Psoas muscle (tissue), 8 donors: ENCODE results near the gene EPB41L5. TPM values are rescaled to one million over a fixed set of nuclear protein-coding genes. Genes with fewer than 3 reads are reported as not detected.

Source experiments
- ATAC-seq, 4 donors: fragments of 200-7000 bp; cut with Tn5 transposase; one replicate each; pipeline ENCODE4 v1.9.1; 2020; ENCODE audit warnings: moderate library complexity in 3 of 4, mild to moderate bottlenecking in 2 of 4
- DNase-seq, 2 donors: peaks; one replicate each; pipeline ENCODE4 v3.0.0-alpha.2; 2020
- H3K27ac ChIP-seq: fragments of 200-600 bp; one replicate; pipeline ENCODE4 v1.8.0; 2022
- H3K27me3 ChIP-seq, 3 donors: fragments of 200-600 bp in 1 of 3; one replicate each; pipeline versions ENCODE4 v1.6.1 to v1.8.0; 2013 to 2022; ENCODE audit warnings: low read length in 2 of 3, mild to moderate bottlenecking in 2 of 3, moderate library complexity in 1 of 3; ENCODE audit not compliant: insufficient read depth in 3 of 3
- H3K36me3 ChIP-seq, 2 donors: fragments of 200-600 bp in 1 of 2; one replicate each; pipeline versions ENCODE4 v1.6.1 to v1.8.0; 2013 to 2022; ENCODE audit warnings: low read depth in 1 of 2, mild to moderate bottlenecking in 1 of 2, moderate library complexity in 1 of 2; ENCODE audit not compliant: insufficient read depth in 1 of 2
- H3K4me1 ChIP-seq: fragments of 200-600 bp; one replicate; pipeline ENCODE4 v1.8.0; 2022
- H3K4me3 ChIP-seq: fragments of 200-600 bp; one replicate; pipeline ENCODE4 v1.8.0; 2022; ENCODE audit warnings: mild to moderate bottlenecking
- H3K9me3 ChIP-seq: fragments of 200-600 bp; one replicate; pipeline ENCODE4 v1.8.0; 2022
- WGBS, 3 donors: extraction: QIAGEN DNeasy Blood & Tissue Kit; methylation state at CpG; one replicate each; pipeline versions ENCODE4 v1.1.6 to v1.1.7; 2013; 5-methylcytosine and 5-hydroxymethylcytosine counted together
- intact Hi-C, 2 donors: fragments of 100-400 bp; cut with DNase I; formaldehyde crosslinking; loops; one replicate each; pipeline versions ENCODE4 v1.11.0 to v1.14.2; 2022
- polyA plus RNA-seq, 3 donors: library from polyadenylated mRNA; stranded (reverse); fragments of 200-250 nt; gene quantifications; one replicate each; pipeline ENCODE4 v1.2.3, GENCODE V29; 2013
- total RNA-seq, 4 donors: library from RNA; stranded (reverse); fragmentation: NEBNext Ultra II Directional in 2 of 4; extraction: Animal tissue kit (Norgen Biotek cat#: 25700) in 2 of 4; gene quantifications; one replicate each; pipeline versions ENCODE4 v1.2.1 to v1.2.4, GENCODE V29; 2021 to 2023
- TF ChIP-seq, protein P1 (sequence below): fragments of 200-600 bp; IDR thresholded peaks from one replicate; pipeline ENCODE4 v1.8.0; 2022; ENCODE audit warnings: antibody characterized with exemption
- donor health status: healthy with polysubstance abuse.
- donor health status: DM: no; HTN: no; CAD: no; lungs with moderate emphysema.
- donor health status: Bipolar disorder and iron deficiency.
- donor health status: healthy.
- donor health status: DM: yes; HTN: yes; CAD: no.
- donor health status: DM: no; HTN: no; CAD: no.
- donor health status: DM: no; HTN: no; CAD: no.
- donor health status: DM: yes; HTN: yes; CAD: no.

The EPB41L5 gene
- total and polyA plus RNA-seq, 7 donors = 4.2 to 16.0 (median 12.5) TPM

DNA sequence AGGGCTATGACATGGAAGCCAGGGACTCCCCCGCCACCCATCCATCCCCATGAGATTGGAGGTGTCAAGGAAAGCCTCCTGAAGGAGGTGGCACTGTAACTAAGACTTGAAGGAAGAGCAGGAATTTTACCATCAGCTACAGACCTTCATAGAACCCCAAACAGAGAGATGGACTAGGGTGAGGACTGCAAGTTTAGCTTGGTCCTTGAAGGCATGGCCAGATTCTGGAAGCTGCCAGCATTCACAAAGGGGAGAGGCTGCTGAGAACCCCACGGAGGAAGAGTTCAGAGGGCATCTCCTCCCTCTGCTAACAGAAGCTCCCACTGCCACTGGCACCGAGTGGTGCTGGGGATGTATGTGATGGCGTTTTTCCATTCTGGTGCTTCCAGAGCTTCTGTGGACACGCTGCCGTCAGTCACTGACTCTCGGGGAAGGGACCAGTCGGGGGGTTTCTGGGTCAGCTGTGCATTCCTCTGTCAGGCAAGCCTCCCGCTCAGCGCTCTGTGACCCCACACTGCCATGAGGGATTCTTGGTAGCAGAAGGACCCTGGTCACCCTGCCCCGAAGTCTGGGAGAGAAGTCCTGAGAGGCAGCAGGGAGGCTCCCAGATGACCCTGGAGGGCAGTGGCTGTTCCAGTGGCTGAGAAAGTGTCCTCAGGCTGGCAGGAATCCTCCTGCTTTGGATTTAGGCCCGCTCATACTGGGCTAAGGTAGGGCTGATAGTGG, 192.2 kb downstream of the EPB41L5 start:
- H3K27me3 ChIP-seq = no peaks in the 10 kb centered on the region
- H3K9me3 ChIP-seq = no peaks in the 10 kb centered on the region
- no peak overlapping the region for H3K4me3 ChIP-seq
- no peak overlapping the region for H3K27ac ChIP-seq
- TF ChIP-seq, protein P1, sequence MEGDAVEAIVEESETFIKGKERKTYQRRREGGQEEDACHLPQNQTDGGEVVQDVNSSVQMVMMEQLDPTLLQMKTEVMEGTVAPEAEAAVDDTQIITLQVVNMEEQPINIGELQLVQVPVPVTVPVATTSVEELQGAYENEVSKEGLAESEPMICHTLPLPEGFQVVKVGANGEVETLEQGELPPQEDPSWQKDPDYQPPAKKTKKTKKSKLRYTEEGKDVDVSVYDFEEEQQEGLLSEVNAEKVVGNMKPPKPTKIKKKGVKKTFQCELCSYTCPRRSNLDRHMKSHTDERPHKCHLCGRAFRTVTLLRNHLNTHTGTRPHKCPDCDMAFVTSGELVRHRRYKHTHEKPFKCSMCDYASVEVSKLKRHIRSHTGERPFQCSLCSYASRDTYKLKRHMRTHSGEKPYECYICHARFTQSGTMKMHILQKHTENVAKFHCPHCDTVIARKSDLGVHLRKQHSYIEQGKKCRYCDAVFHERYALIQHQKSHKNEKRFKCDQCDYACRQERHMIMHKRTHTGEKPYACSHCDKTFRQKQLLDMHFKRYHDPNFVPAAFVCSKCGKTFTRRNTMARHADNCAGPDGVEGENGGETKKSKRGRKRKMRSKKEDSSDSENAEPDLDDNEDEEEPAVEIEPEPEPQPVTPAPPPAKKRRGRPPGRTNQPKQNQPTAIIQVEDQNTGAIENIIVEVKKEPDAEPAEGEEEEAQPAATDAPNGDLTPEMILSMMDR = no peak
- H3K4me1 ChIP-seq = peaks cover 5% of the 10 kb centered on the region
- H3K36me3 ChIP-seq = no peaks in the 10 kb centered on the region
- no peak for ATAC-seq
- intact Hi-C loops = no loop called here
- DNase-seq = peak in 1 of 2 donors; percentile 30
- WGBS, 3 donors = 92 to 94% (median 93%) methylated on average over 12 of the region's 12 CpGs

DNA sequence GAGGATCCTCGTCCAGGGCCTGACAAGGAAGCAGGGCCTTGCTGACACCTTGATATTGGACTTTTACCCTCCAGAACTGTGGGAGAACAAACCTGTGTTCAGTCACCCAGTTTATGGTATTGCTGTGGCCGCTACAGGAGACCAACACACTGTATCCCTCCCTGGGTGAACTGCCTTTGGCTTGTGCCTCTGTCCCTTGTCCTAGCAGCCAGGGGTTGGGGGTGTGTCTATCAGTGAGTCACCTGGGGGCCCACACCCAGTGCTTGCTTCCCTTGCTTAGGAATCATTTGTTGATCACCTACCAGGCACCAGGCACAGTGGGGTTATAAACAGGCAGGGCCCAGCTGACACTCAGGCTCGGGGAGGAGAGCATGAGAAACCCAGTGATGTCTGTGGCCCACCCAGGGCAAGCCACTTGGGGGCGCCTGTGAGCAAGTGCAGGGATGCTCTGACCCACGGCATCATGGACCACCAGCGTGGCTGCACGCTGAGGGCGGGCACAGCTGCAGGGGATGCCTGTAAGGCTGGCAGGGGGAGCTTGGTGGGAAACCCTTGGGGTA, 193.2 kb downstream of the EPB41L5 start:
- intact Hi-C loops = no loop called here

DNA sequence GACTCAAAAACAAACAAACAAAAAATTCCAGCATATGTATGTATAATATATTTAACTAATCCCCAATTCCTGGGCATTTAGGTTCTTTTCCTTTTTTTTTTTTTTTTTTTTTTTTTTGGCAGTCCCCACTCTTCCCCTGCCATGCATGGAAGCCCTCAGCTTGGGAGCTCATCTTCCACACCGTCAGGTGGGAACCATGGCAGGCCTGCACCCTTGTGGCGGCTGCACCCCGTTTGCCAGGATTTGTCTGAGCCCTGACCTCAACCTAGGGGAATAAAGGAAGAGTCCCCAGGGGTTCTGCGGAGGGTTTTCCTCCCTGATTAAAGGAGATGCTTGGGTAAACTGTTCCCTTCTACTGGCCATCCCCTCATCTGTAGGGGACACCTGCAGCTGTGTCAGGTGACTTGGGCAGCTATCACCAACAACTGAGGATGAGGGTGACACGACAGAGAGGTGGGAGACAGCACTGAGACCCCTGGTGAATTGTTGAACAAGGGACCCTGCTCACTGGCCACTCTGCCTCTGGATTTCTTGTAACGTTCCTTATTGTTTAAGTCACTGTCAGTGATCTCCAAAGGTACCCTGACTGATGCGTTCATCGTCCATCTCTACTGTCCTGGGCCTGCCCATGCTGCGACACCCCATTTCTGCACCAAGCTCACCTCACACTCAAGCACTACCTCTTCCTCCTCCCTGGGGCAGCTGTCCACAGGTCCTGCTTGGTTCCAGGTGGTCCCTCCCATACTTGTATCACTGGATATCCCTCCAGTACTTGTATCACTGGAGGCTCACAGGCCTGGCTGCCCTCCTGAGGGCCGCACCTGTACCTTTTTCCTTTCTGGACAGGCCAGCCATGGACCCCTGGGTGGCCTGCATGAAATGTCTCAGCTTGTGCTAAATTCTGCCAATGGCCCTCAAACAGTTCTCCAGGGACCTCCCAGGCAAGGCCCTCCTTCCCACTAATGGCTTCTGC, 195.8 kb downstream of the EPB41L5 start:
- Histone ChIP-seq H3K27ac (no peak overlapping the region), H3K4me3 (no peak overlapping the region), H3K4me1 (peaks cover 5% of the 10 kb centered on the region), H3K9me3 (no peaks in the 10 kb centered on the region), H3K27me3 (no peaks in the 10 kb centered on the region), H3K36me3 (no peaks in the 10 kb centered on the region)
- ATAC-seq (no peak), DNase-seq (no peak)
- WGBS, 3 donors = 92 to 95% (median 94%) methylated on average over 10 of the region's 10 CpGs
- TF ChIP-seq, protein P1 = no peak
- intact Hi-C loops = loop anchor here in 1 of 2 donors (1.0 kb wide), 1 partner anchor 105 kb away; no protein-coding TSS in a partner anchor

More for the DNA sequence above, 193.2 kb downstream of the EPB41L5 start:
- H3K27me3 ChIP-seq = no peaks in the 10 kb centered on the region
- H3K9me3 ChIP-seq = no peaks in the 10 kb centered on the region
- H3K4me3 ChIP-seq = no peak overlapping the region
- no peak for DNase-seq
- TF ChIP-seq, protein P1 = peak; percentile 31
- WGBS, 3 donors = 76 to 81% (median 79%) methylated on average over 8 of the region's 8 CpGs
- no peak overlapping the region for H3K27ac ChIP-seq
- peak in 1 of 4 donors; percentile 32 for ATAC-seq
- no peaks in the 10 kb centered on the region for H3K36me3 ChIP-seq
- peaks cover 5% of the 10 kb centered on the region for H3K4me1 ChIP-seq

DNA sequence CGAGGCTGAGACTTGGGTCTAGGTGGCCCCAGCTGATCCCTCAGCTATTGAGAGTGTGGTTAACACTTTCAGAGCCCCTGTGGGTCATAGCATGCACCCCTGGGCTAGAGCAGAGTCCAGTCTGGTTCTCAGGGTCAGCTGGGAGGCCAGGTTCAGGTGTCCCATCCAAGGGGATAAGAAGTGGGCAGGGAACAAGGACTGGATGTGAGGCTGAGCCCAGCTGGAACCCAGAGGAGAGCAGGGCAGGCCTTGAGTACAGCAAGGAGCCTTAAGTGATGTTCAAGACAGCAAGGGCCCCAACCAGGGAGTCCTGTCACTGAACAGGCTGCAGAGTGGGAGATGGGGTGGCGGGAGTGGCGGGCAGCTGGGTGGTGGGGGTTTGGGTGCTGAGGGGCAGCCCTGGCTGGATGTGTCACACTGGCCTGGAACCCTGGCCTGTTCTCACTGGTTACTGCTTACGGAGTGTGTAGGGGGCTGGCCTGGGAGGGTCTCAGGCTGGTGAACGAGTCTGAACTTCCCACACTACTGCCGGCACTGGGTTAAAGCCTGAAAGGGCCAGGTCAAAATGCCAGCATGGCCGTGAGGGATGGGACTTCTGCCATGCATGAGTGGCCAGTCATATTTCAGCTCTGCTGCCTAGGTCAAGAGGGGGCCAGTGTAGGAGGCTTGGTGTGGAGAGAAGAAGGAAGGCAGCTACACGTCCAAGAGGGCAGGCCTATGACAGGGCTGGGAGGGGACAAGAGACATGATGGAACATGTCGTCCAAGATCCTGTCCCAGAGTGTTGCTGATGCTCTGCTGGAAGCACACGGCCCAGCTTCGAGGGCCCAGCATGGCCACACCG, 196.8 kb downstream of the EPB41L5 start:
- Histone ChIP-seq H3K9me3 (no peaks in the 10 kb centered on the region), H3K4me3 (no peak overlapping the region), H3K27me3 (no peaks in the 10 kb centered on the region), H3K36me3 (no peaks in the 10 kb centered on the region), H3K27ac (no peak overlapping the region), H3K4me1 (no peaks in the 10 kb centered on the region)
- 70 to 86% (median 79%) methylated on average over 12 of the region's 12 CpGs for WGBS, 3 donors
- intact Hi-C loops = no loop called here
- DNase-seq = no peak
- TF ChIP-seq, protein P1 = no peak
- ATAC-seq = no peak
